Measurements from ENCODE around the gene HDGF. TPM values are rescaled to one million over a fixed set of nuclear protein-coding genes. Genes with fewer than 3 reads are reported as not detected.

Gene HDGF
- total RNA-seq, 4 donors from 2014 or later: 124 to 239 (median 167) TPM

- Histone ChIP-seq H3K4me3 (no peak overlapping the region), H3K27me3 (no peaks in the 10 kb centered on the region), H3K27ac (replicated peaks in 1 of 4) (peak overlapping the region; percentile 80 to 88 (median 85)), H3K4me1 (peaks cover 31 to 54% (median 47%) of the 10 kb centered on the region in 4 donors), H3K36me3 (peaks cover 14 to 51% (median 44%) of the 10 kb centered on the region in 4 donors), H3K9me3 (no peaks in the 10 kb centered on the region)
- WGBS: 84% methylated on average over 3 of the region's 3 CpGs
- DNase-seq (ENCODE audit: extremely low spot score): no peak
- TF ChIP-seq POLR2A (IDR thresholded peaks at IDR 0.05; ENCODE audit: low read depth) (no peak), CTCF (IDR thresholded peaks at IDR 0.05) (no peak), POLR2AphosphoS5 (IDR thresholded peaks at IDR 0.05) (no peak), EP300 (IDR thresholded peaks at IDR 0.05) (no peak)
- intact Hi-C loops (cut with DNase I): no loop called here
Observed at GRCh38 chr1:156742017-156742416, 9.5 kb downstream of the HDGF start.

- Histone ChIP-seq H3K4me3 (peak overlapping the region; percentile 60 to 72 (median 66)), H3K4me1 (peaks cover 29 to 51% (median 43%) of the 10 kb centered on the region in 4 donors), H3K27me3 (no peaks in the 10 kb centered on the region), H3K36me3 (peaks cover 14 to 56% (median 49%) of the 10 kb centered on the region in 4 donors), H3K27ac (replicated peaks in 1 of 4) (peak overlapping the region; percentile 80 to 88 (median 85)), H3K9me3 (no peaks in the 10 kb centered on the region)
- WGBS: 55% methylated on average over 7 of the region's 8 CpGs
- DNase-seq (ENCODE audit: extremely low spot score): no peak
- intact Hi-C loops (cut with DNase I): no loop called here
- TF ChIP-seq POLR2A (IDR thresholded peaks at IDR 0.05; ENCODE audit: low read depth) (peak; percentile 3), CTCF (IDR thresholded peaks at IDR 0.05) (no peak)
Observed at GRCh38 chr1:156741481-156741983, 9.9 kb downstream of the HDGF start.

GRCh38 chr1:156740741-156741480 is 10.6 kb downstream of the HDGF start, which contains the start of gene MRPL24:
TSS of gene MRPL24 (minus strand) at chr1:156741088. CDS start at chr1:156738704, 2,384 bp downstream.
- DNase-seq (ENCODE audit: extremely low spot score): peak; percentile 99
- intact Hi-C loops (cut with DNase I): loop anchor here (1.0 kb wide), 1 partner anchor 12 kb away; no protein-coding TSS in a partner anchor
- peak within 1 kb of the TSS; percentile 80 to 88 (median 85) for H3K27ac ChIP-seq (replicated peaks in 1 of 4)
- H3K4me1 ChIP-seq: peaks cover 23 to 44% (median 37%) of the 10 kb centered on the region in 4 donors
- peaks cover 14 to 62% (median 55%) of the 10 kb centered on the region in 4 donors for H3K36me3 ChIP-seq
- no peaks in the 10 kb centered on the region for H3K9me3 ChIP-seq
- H3K4me3 ChIP-seq: peak within 1 kb of the TSS; percentile 60 to 72 (median 66)
- TF ChIP-seq POLR2A (IDR thresholded peaks at IDR 0.05; ENCODE audit: low read depth) (no peak), CTCF (IDR thresholded peaks at IDR 0.05) (no peak), POLR2AphosphoS5 (IDR thresholded peaks at IDR 0.05) (peak; percentile 80 to 98)
- under 1% methylated on average over 33 of the region's 38 CpGs for WGBS
- H3K27me3 ChIP-seq: no peaks in the 10 kb centered on the region

- Histone ChIP-seq H3K4me1 (peaks cover 17 to 38% (median 30%) of the 10 kb centered on the region in 4 donors), H3K27ac (replicated peaks in 1 of 4) (peak overlapping the region; percentile 52 to 88 (median 74)), H3K27me3 (no peaks in the 10 kb centered on the region), H3K4me3 (peak overlapping the region; percentile 60 to 72 (median 66)), H3K36me3 (peaks cover 14 to 66% (median 58%) of the 10 kb centered on the region in 4 donors), H3K9me3 (no peaks in the 10 kb centered on the region)
- intact Hi-C loops (cut with DNase I): loop anchor here (1.0 kb wide), 1 partner anchor 11 kb away; no protein-coding TSS in a partner anchor
- DNase-seq (ENCODE audit: extremely low spot score): no peak
- WGBS: 23% methylated on average over 7 of the region's 7 CpGs
- TF ChIP-seq CTCF (IDR thresholded peaks at IDR 0.05) (no peak), POLR2A (IDR thresholded peaks at IDR 0.05; ENCODE audit: low read depth) (no peak), POLR2AphosphoS5 (IDR thresholded peaks at IDR 0.05) (no peak), EP300 (IDR thresholded peaks at IDR 0.05) (no peak)
Observed at GRCh38 chr1:156740237-156740740, 11.2 kb downstream of the HDGF start.
